GM12891 (cell line): Measurements from ENCODE around the gene SLC25A30.
"Not testable (repeated sequence)": the region's sequence is repeated elsewhere in the genome, so short reads cannot be mapped to it uniquely, and the experiment has no call there.

Experiments
- DNase-seq: peaks from one replicate; pipeline ENCODE4 v3.0.0; 2011; ENCODE audit warnings: low spot score; ENCODE audit not compliant: insufficient read length
- FAIRE-seq: peaks from 2 replicates; lab custom pipeline; 2011; peaks lifted over from hg19 to GRCh38; lab: Jason Lieb, UNC
- PAX5 ChIP-seq: IDR thresholded peaks from 2 replicates; pipeline ENCODE4 v1.6.1; 2011; ENCODE audit warnings: low read length, moderate library complexity, mild to moderate bottlenecking; ENCODE audit not compliant: insufficient read depth, severe bottlenecking
- POLR2A ChIP-seq: IDR thresholded peaks from 2 replicates; pipeline ENCODE4 v1.6.1; 2011; ENCODE audit warnings: low read depth, low read length, control low read depth
- POLR2AphosphoS5 ChIP-seq: IDR thresholded peaks from 2 replicates; pipeline ENCODE4 v1.6.1; 2011; ENCODE audit warnings: low read depth, low read length, control low read depth
- POU2F2 ChIP-seq: IDR thresholded peaks from 2 replicates; pipeline ENCODE4 v1.6.1; 2011; ENCODE audit warnings: low read depth, mild to moderate bottlenecking, control low read depth, low read length, moderate library complexity
- SPI1 ChIP-seq: IDR thresholded peaks from 2 replicates; pipeline ENCODE4 v1.6.1; 2011; ENCODE audit warnings: low read depth, low read length, control low read depth
- TAF1 ChIP-seq: IDR thresholded peaks from 2 replicates; pipeline ENCODE4 v1.6.1; 2011; ENCODE audit warnings: low read depth, low read length, control low read depth

The SLC25A30 gene

DNA sequence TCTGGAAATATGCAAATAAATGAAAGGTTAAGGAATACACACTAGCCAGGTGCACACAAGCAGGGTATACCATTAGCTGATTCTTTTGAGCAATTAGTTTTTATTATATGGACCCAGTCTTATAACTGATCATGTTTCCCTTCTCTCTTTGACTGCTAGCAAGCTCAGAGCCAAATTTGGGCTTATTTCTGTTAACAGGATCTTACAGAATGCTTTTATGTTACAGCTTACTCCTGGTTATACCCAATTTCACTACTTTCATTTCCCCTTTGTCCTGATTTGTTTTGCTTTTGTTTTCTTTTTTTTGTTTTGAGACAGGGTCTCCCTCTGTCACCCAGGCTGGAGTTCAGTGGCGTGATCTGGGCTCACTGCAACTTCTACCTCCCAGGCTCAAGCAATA is 64.3 kb downstream of the SLC25A30 start:
- TF ChIP-seq TAF1 (no peak), SPI1 (peak; percentile 78)
- no peak for FAIRE-seq
- DNase-seq = no peak

GRCh38 chr13:45352031-45352430 is 66.1 kb downstream of the SLC25A30 start:
- FAIRE-seq (no peak), DNase-seq (no peak)
- no peak for TF ChIP-seq POU2F2
- TF ChIP-seq TAF1 = no peak
- TF ChIP-seq SPI1 = no peak
- no peak for TF ChIP-seq PAX5
- no peak for TF ChIP-seq POLR2A
- no peak for TF ChIP-seq POLR2AphosphoS5

- TF ChIP-seq POLR2AphosphoS5 (no peak), PAX5 (no peak), POU2F2 (no peak), TAF1 (no peak), POLR2A (no peak), SPI1 (no peak)
- no peak for DNase-seq
- FAIRE-seq = no peak
Observed at GRCh38 chr13:45350152-45350551, 68.0 kb downstream of the SLC25A30 start.

DNA sequence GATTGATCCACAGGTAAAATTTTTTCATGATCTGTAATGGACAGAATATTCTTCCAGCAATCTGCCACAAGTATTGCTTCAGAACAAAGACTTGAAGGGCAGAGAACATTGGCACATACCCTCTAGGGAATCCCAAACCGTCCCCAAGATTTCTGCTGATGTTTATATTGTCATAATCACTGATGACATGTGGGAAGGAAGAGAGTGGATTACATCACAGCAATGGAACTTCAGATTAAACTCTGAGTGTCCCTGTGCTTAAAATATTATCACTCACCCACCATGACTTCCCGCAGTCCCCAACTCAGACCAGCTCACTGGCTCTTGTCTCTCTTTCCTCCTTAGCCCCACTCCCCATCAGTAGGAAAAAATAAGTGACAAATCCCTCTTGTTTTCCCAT is 68.7 kb downstream of the SLC25A30 start:
- no peak for DNase-seq
- TF ChIP-seq POLR2A = no peak
- no peak for TF ChIP-seq SPI1
- TF ChIP-seq PAX5 = no peak
- TF ChIP-seq POLR2AphosphoS5 = no peak
- no peak for TF ChIP-seq POU2F2
- no peak for TF ChIP-seq TAF1
- FAIRE-seq = no peak

- not testable (repeated sequence) for DNase-seq, FAIRE-seq
Observed at GRCh38 chr13:45344064-45344463, 74.1 kb downstream of the SLC25A30 start.
